HL-60 (cell line): ENCODE results near the gene MSRB3.

ENCODE experiments used
- DNase-seq, 2 experiments: peaks; one replicate each; pipeline ENCODE4 v3.0.0-alpha.2; 2010 to 2020; ENCODE audit warnings: low read depth in 1 of 2, low spot score in 1 of 2
- H3K27ac ChIP-seq: fragments of 250-450 bp; sonication (Bioruptor Pico); replicated peaks from 2 replicates; pipeline ENCODE4 v1.5.1; 2020; ENCODE audit warnings: mild to moderate bottlenecking, moderate library complexity
- H3K27me3 ChIP-seq: fragments of 250-450 bp; sonication (Bioruptor Pico); 2 replicates; pipeline ENCODE4 v1.5.1; 2021; ENCODE audit warnings: mild to moderate bottlenecking, moderate library complexity; ENCODE audit not compliant: insufficient read depth, poor library complexity, severe bottlenecking
- H3K4me3 ChIP-seq: replicated peaks from 2 replicates; pipeline ENCODE4 v1.5.1; 2011; ENCODE audit warnings: mild to moderate bottlenecking, control low read depth, low read length; ENCODE audit not compliant: insufficient read depth
- GABPA ChIP-seq: IDR thresholded peaks from 2 replicates; pipeline ENCODE4 v1.6.1; 2012; ENCODE audit warnings: low read depth
- POLR2AphosphoS5 ChIP-seq: IDR thresholded peaks from 2 replicates; pipeline ENCODE4 v1.6.1; 2012; ENCODE audit warnings: low read depth
- SPI1 ChIP-seq: IDR thresholded peaks from 2 replicates; pipeline ENCODE4 v1.6.1; 2012; ENCODE audit warnings: low read depth, mild to moderate bottlenecking, borderline replicate concordance
- TF ChIP-seq, protein P1 (sequence below): IDR thresholded peaks from one replicate; pipeline ENCODE4 v1.5.1; 2011; ENCODE audit warnings: low read length, control low read depth, inconsistent platforms; ENCODE audit not compliant: insufficient read depth
- TF ChIP-seq, protein P2 (sequence below): IDR thresholded peaks from 2 replicates; pipeline ENCODE4 v1.6.1; 2012; ENCODE audit warnings: low read depth; ENCODE audit not compliant: insufficient replicate concordance

The MSRB3 gene

DNA sequence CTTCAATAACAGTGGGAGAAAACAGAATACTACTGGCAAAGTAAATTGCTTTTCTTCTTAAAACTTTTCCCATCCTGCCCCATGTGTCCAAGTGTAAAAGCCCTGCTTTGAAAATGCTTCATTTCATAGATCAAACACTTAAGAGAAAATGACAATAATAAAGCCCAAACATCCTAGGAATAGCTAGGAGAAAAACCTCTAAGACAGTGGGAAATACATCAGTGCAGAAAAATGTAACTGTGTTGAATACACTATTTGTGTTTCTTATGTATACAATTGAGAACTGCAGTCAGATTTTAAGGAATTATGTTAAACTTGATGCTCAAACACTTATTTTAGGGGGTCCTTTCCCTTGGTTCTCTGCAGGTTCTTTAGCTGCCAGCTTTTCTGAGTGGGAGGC, 181.1 kb downstream of the MSRB3 start:
- H3K27me3 ChIP-seq, result no peaks in the 10 kb centered on the region
- no peak for DNase-seq
- no peak overlapping the region for H3K4me3 ChIP-seq
- TF ChIP-seq, protein P1, sequence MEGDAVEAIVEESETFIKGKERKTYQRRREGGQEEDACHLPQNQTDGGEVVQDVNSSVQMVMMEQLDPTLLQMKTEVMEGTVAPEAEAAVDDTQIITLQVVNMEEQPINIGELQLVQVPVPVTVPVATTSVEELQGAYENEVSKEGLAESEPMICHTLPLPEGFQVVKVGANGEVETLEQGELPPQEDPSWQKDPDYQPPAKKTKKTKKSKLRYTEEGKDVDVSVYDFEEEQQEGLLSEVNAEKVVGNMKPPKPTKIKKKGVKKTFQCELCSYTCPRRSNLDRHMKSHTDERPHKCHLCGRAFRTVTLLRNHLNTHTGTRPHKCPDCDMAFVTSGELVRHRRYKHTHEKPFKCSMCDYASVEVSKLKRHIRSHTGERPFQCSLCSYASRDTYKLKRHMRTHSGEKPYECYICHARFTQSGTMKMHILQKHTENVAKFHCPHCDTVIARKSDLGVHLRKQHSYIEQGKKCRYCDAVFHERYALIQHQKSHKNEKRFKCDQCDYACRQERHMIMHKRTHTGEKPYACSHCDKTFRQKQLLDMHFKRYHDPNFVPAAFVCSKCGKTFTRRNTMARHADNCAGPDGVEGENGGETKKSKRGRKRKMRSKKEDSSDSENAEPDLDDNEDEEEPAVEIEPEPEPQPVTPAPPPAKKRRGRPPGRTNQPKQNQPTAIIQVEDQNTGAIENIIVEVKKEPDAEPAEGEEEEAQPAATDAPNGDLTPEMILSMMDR, result no peak
- TF ChIP-seq, protein P2, sequence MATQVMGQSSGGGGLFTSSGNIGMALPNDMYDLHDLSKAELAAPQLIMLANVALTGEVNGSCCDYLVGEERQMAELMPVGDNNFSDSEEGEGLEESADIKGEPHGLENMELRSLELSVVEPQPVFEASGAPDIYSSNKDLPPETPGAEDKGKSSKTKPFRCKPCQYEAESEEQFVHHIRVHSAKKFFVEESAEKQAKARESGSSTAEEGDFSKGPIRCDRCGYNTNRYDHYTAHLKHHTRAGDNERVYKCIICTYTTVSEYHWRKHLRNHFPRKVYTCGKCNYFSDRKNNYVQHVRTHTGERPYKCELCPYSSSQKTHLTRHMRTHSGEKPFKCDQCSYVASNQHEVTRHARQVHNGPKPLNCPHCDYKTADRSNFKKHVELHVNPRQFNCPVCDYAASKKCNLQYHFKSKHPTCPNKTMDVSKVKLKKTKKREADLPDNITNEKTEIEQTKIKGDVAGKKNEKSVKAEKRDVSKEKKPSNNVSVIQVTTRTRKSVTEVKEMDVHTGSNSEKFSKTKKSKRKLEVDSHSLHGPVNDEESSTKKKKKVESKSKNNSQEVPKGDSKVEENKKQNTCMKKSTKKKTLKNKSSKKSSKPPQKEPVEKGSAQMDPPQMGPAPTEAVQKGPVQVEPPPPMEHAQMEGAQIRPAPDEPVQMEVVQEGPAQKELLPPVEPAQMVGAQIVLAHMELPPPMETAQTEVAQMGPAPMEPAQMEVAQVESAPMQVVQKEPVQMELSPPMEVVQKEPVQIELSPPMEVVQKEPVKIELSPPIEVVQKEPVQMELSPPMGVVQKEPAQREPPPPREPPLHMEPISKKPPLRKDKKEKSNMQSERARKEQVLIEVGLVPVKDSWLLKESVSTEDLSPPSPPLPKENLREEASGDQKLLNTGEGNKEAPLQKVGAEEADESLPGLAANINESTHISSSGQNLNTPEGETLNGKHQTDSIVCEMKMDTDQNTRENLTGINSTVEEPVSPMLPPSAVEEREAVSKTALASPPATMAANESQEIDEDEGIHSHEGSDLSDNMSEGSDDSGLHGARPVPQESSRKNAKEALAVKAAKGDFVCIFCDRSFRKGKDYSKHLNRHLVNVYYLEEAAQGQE, result no peak
- no peak for TF ChIP-seq POLR2AphosphoS5
- no peak overlapping the region for H3K27ac ChIP-seq

DNA sequence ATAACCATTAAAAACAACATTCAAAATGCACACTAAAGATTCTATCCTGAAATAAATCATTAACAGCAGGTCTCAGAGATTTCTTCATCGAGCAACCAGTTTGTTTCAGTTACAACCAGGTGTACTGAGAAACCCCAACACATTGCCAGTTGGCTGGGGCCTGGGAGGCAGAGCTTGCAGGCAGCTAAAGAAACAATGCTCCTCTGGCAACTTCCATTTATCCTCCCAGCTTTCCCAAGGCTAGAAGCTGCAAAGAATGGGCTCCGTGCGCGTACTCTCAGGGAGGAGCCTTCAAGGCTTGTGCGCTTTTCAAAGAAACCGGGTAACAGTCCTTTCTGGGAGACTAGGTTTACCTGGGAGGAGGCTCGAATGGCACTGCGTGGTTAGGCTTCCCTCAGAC, 181.6 kb downstream of the MSRB3 start:
- Histone ChIP-seq H3K27ac (no peak overlapping the region), H3K4me3 (no peak overlapping the region)
- DNase-seq, result no peak

GRCh38 chr12:65461017-65461416, 182.5 kb downstream of the MSRB3 start:
- no peaks in the 10 kb centered on the region for H3K27me3 ChIP-seq
- H3K4me3 ChIP-seq, result no peak overlapping the region
- no peak for DNase-seq
- H3K27ac ChIP-seq, result no peak overlapping the region
- TF ChIP-seq SPI1 (no peak), GABPA (no peak), POLR2AphosphoS5 (no peak)
- TF ChIP-seq, protein P2, result no peak
- TF ChIP-seq, protein P1, result no peak

More for the DNA sequence above, 181.6 kb downstream of the MSRB3 start:
- TF ChIP-seq GABPA, result no peak
- TF ChIP-seq, protein P2, result no peak
- TF ChIP-seq SPI1, result no peak
- TF ChIP-seq POLR2AphosphoS5, result no peak
- TF ChIP-seq, protein P1, result no peak
- no peaks in the 10 kb centered on the region for H3K27me3 ChIP-seq
